Parathyroid adenoma (tissue), 2 donors: ENCODE measurements around the gene KATNBL1.
"Not testable (repeated sequence)": the region's sequence is repeated elsewhere in the genome, so short reads cannot be mapped to it uniquely, and the experiment has no call there.

ENCODE experiments used
- H2AFZ ChIP-seq: fragments of 300-600 bp; sonication (generic); one replicate; pipeline ENCODE4 v1.7.0; 2017; ENCODE audit warnings: antibody characterized with exemption, mild to moderate bottlenecking
- H3K27ac ChIP-seq: fragments of 300-600 bp; sonication (generic); one replicate; pipeline ENCODE4 v1.7.0; 2017
- H3K27me3 ChIP-seq: fragments of 300-600 bp; sonication (generic); one replicate; pipeline ENCODE4 v1.7.0; 2017; ENCODE audit warnings: low read length; ENCODE audit not compliant: control insufficient read depth, insufficient read depth
- H3K36me3 ChIP-seq: fragments of 300-600 bp; sonication (generic); one replicate; pipeline ENCODE4 v1.7.0; 2017; ENCODE audit warnings: low read length; ENCODE audit not compliant: control insufficient read depth, insufficient read depth
- H3K4me1 ChIP-seq: fragments of 300-600 bp; sonication (generic); one replicate; pipeline ENCODE4 v1.7.0; 2017; ENCODE audit warnings: control low read depth
- H3K4me2 ChIP-seq: fragments of 300-600 bp; sonication (generic); one replicate; pipeline ENCODE4 v1.7.0; 2017; ENCODE audit warnings: low read length
- H3K4me3 ChIP-seq: fragments of 300-600 bp; sonication (generic); one replicate; pipeline ENCODE4 v1.7.0; 2017; ENCODE audit warnings: low read depth, low read length
- H3K79me2 ChIP-seq: fragments of 300-600 bp; sonication (generic); one replicate; pipeline ENCODE4 v1.7.0; 2017; ENCODE audit warnings: control low read depth
- H3K9ac ChIP-seq: fragments of 300-600 bp; sonication (generic); one replicate; pipeline ENCODE4 v1.7.0; 2017; ENCODE audit warnings: mild to moderate bottlenecking
- H3K9me3 ChIP-seq: fragments of 300-600 bp; sonication (generic); one replicate; pipeline ENCODE4 v1.7.0; 2017; ENCODE audit warnings: low read length; ENCODE audit not compliant: control insufficient read depth
- CTCF ChIP-seq: fragments of 300-600 bp; sonication (generic); IDR thresholded peaks from one replicate; pipeline ENCODE4 v1.7.0; 2017; ENCODE audit warnings: antibody characterized with exemption, mild to moderate bottlenecking
- donor health status: primary hyperparathyroidism.

The KATNBL1 gene

GRCh38 chr15:34122771-34123183 lies 87.1 kb downstream of the KATNBL1 start:
- Histone ChIP-seq H3K27me3 (no peaks in the 10 kb centered on the region), H3K27ac (no peak overlapping the region), H3K79me2 (no peaks in the 10 kb centered on the region), H3K4me2 (no peak overlapping the region), H2AFZ (no peak overlapping the region), H3K4me1 (no peaks in the 10 kb centered on the region), H3K9ac (no peak overlapping the region), H3K4me3 (no peak overlapping the region), H3K36me3 (no peaks in the 10 kb centered on the region), H3K9me3 (no peaks in the 10 kb centered on the region)
- TF ChIP-seq CTCF: no peak

GRCh38 chr15:34121786-34122185 lies 88.1 kb downstream of the KATNBL1 start:
- not testable (repeated sequence) for H3K9me3 ChIP-seq, H3K36me3 ChIP-seq, H3K27ac ChIP-seq, H3K27me3 ChIP-seq, H3K9ac ChIP-seq, H2AFZ ChIP-seq, H3K4me2 ChIP-seq, H3K4me3 ChIP-seq, H3K4me1 ChIP-seq, H3K79me2 ChIP-seq

GRCh38 chr15:34120420-34120819 lies 89.5 kb downstream of the KATNBL1 start:
- not testable (repeated sequence) for H3K27ac ChIP-seq, H3K9me3 ChIP-seq, H3K79me2 ChIP-seq, H3K4me3 ChIP-seq, H3K27me3 ChIP-seq, H3K4me1 ChIP-seq, H3K4me2 ChIP-seq, H3K9ac ChIP-seq, H2AFZ ChIP-seq, H3K36me3 ChIP-seq

- H3K9me3 ChIP-seq: no peaks in the 10 kb centered on the region
- no peak overlapping the region for H2AFZ ChIP-seq
- H3K4me3 ChIP-seq: no peak overlapping the region
- no peak overlapping the region for H3K4me2 ChIP-seq
- no peak overlapping the region for H3K9ac ChIP-seq
- H3K36me3 ChIP-seq: no peaks in the 10 kb centered on the region
- H3K27me3 ChIP-seq: no peaks in the 10 kb centered on the region
- H3K79me2 ChIP-seq: no peaks in the 10 kb centered on the region
- no peaks in the 10 kb centered on the region for H3K4me1 ChIP-seq
- H3K27ac ChIP-seq: no peak overlapping the region
- no peak for TF ChIP-seq CTCF
Measured at GRCh38 chr15:34119291-34119690, 90.6 kb downstream of the KATNBL1 start.

GRCh38 chr15:34116620-34117019 lies 93.3 kb downstream of the KATNBL1 start:
- Histone ChIP-seq H3K4me3 (no peak overlapping the region), H3K9me3 (no peaks in the 10 kb centered on the region), H3K4me2 (no peak overlapping the region), H3K4me1 (no peaks in the 10 kb centered on the region), H3K27ac (no peak overlapping the region), H3K27me3 (no peaks in the 10 kb centered on the region), H3K36me3 (no peaks in the 10 kb centered on the region), H3K79me2 (no peaks in the 10 kb centered on the region), H2AFZ (no peak overlapping the region), H3K9ac (no peak overlapping the region)
- TF ChIP-seq CTCF: no peak

GRCh38 chr15:34114739-34115138 lies 95.2 kb downstream of the KATNBL1 start:
- H3K4me1 ChIP-seq: no peaks in the 10 kb centered on the region
- no peak overlapping the region for H2AFZ ChIP-seq
- H3K36me3 ChIP-seq: no peaks in the 10 kb centered on the region
- no peaks in the 10 kb centered on the region for H3K27me3 ChIP-seq
- no peak overlapping the region for H3K27ac ChIP-seq
- H3K9me3 ChIP-seq: no peaks in the 10 kb centered on the region
- no peak overlapping the region for H3K4me3 ChIP-seq
- no peak overlapping the region for H3K4me2 ChIP-seq
- no peak for TF ChIP-seq CTCF
- H3K79me2 ChIP-seq: no peaks in the 10 kb centered on the region
- H3K9ac ChIP-seq: no peak overlapping the region
